ENCODE data around the gene FAM241B. TPM values are rescaled to one million over a fixed set of nuclear protein-coding genes. Genes with fewer than 3 reads are reported as not detected.
A peak's percentile ranks its signal among the peaks of the same experiment; 100 is the strongest.

The FAM241B gene
- total RNA-seq, 2 donors from 2014 or later = 3.7 to 6.7 TPM

DNA sequence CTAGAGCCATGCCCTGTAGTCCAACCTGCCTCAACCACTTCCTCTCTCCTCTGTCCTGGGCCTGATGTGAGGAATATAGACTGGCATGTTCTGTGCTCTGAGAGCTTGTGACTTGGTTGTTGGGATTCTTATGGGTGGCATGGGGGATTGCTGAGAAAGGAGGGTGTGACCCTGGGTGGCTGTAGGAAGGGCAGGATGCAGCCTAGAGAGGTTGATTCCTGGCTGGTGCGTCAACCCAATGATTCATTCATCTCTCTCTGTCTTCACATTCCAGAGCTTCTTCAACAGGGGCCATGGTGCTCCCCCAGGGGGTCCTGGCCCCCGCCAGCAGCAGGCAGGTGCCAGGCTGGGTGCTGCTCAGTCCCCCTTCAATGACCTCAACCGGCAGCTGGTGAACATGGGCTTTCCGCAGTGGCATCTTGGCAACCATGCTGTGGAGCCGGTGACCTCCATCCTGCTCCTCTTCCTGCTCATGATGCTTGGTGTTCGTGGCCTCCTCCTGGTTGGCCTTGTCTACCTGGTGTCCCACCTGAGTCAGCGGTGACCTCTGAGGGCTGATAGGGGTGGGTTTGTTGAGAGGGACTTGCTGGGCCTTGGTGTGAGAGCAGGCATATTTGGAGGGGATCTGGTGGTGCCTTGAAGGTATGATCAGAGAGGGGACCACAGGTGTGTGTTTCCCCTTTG is 2.6 kb downstream of the FAM241B start:
- DNase-seq (no peak), ATAC-seq (no peak)
- intact Hi-C loops (cut with DNase I) = loop anchor here in 1 of 2 donors (10.0 kb wide), 1 partner anchor 198 kb away; no protein-coding TSS in a partner anchor

DNA sequence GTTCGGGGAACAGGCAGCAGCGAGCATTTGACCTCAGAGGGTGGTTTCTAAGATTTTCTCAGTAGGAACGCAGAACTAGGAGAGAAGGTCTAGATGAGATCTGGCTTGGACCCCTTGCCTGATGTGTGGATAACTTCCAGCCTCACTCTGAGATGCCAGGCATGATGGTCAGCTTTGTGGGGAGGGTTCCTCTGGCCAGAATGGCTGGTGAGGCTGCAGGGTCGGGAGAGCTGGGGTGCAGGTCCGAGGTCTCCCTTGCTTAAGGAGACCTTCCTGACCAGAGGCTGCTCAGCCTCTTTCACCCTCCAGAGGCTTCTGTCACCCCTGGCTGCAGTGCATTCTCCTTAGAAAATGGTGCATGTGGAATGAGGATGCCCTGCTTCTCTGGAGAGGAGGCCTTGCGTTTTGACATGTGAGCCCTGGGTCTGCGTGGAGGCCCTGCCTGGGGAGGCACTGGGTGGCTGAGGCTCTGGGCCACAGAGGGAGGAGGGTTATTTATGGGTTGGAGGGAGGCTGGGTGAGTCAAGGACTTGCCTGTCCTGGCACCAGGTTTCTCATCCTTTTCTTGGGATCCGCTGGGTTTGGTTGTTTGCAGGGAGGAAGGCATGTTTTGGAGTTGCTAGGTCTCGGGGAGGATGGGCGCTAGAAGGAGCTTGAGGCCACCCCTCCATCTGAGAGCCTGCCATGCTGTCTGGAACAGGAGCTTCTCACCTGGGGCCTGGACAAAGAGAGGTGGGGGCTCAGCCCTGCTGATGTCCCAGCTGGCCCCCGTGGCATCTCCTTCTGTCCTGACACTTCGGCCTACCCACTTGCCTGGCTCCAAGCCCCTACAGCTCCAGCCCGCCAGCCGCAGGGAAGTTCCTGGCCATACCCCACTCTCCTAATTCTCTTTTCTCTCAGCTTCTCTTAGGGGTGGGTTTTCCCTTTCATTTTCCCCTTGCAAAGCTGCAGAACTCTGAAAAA is 3.9 kb downstream of the FAM241B start:
- DNase-seq = no peak
- intact Hi-C loops (cut with DNase I) = loop anchor here in 1 of 2 donors (10.0 kb wide), 1 partner anchor 199 kb away; no protein-coding TSS in a partner anchor
- ATAC-seq = no peak

DNA sequence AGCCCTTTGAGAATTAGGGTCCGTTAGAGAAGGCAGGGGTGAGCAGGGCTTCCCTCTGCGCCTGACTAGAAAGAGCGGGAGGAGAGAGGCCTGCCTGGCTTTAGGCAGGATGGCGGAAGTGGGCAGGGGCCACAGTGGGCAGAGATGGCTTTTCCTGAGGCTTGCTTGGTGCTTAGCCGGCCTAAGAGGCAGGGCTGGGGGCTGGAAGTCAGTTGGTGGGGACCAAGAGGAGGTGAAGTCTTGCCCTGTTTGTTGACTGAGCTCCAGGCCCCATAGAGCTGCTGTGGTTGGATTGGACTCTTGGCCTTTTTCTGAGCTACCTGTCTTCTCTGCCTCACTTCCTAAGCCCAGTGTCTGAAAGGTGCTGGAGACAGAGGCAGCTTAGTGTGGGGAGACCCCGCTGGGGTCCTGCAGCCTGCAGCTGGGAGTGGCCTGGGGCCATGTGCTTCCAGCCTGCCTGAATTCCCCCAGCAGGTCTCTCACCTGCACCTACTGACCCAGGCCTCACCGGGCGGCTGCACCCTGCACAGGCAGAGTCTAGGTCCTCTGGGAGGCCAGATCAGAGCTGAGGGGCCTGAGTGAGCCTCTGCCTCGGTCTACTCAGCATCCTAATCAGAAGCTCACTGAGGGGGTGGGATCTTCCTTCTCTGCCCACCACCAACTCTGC is 4.8 kb downstream of the FAM241B start:
- DNase-seq = no peak
- ATAC-seq = no peak
- intact Hi-C loops (cut with DNase I) = loop anchor here in 1 of 2 donors (5.0 to 10.0 kb wide), 2 partner anchors 118 to 200 kb away; no protein-coding TSS in a partner anchor

DNA sequence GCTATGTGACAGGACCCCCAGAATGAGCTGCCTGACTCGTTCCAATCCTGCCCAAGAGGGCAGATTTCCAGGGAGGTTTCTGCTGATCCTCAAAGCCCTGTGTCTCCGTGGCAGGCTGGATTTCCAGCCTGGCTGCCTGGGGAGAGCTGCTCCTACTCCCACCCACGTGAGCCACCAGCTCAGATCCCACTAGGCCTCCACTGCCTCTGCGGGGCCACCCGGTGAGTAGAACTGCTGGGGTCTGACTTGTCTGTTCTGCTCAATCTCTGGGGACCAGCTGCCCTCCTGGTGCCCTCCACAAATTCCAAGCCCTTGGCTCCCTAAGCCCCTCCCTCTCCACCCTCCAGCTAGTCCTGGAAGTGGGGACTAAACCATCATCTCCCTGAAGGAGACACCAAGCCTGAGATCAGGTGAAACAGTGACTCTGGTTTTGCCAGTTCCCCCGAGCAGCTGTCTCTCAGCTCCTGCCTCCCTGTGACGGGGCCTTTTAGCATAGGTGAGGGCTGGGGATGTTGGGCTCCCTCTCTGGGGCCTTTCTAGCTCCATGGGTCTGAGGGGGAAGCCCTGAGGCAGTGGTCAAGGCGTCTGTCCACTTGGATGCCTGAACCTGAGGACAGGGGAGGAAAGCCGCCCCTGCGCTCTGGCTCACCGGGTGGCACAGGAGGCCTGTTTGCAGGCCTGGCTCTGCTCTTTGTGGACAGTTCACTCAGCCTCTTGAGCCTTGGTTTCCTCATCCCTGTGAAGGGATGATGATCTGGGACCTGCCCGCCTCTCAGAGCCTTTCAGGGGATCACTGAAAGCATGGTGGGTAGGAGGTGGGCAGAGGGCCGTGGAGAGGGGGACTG is 5.6 kb downstream of the FAM241B start:
- DNase-seq (no peak), ATAC-seq (no peak)
- intact Hi-C loops (cut with DNase I) = loop anchor here in 1 of 2 donors (5.0 to 10.0 kb wide), 2 partner anchors 118 to 201 kb away; no protein-coding TSS in a partner anchor

DNA sequence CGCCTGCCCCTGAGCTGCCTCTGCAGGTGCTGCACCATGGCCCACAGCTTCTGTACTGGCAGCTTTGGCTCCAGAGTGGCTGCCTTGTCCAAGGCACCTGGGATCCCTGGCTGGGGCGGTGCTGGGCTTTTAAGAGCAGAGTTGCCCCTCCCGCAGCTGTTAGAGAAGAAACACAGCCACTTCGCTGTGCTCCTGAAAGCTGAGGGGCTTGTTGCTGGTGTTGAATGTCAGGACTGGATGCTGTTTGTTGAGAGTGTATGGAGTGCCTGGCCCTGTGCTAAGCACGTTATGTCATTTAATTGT is 6.2 kb downstream of the FAM241B start:
- no peak for ATAC-seq
- intact Hi-C loops (cut with DNase I) = loop anchor here in 1 of 2 donors (5.0 to 10.0 kb wide), 2 partner anchors 119 to 201 kb away; no protein-coding TSS in a partner anchor
- DNase-seq = no peak

DNA sequence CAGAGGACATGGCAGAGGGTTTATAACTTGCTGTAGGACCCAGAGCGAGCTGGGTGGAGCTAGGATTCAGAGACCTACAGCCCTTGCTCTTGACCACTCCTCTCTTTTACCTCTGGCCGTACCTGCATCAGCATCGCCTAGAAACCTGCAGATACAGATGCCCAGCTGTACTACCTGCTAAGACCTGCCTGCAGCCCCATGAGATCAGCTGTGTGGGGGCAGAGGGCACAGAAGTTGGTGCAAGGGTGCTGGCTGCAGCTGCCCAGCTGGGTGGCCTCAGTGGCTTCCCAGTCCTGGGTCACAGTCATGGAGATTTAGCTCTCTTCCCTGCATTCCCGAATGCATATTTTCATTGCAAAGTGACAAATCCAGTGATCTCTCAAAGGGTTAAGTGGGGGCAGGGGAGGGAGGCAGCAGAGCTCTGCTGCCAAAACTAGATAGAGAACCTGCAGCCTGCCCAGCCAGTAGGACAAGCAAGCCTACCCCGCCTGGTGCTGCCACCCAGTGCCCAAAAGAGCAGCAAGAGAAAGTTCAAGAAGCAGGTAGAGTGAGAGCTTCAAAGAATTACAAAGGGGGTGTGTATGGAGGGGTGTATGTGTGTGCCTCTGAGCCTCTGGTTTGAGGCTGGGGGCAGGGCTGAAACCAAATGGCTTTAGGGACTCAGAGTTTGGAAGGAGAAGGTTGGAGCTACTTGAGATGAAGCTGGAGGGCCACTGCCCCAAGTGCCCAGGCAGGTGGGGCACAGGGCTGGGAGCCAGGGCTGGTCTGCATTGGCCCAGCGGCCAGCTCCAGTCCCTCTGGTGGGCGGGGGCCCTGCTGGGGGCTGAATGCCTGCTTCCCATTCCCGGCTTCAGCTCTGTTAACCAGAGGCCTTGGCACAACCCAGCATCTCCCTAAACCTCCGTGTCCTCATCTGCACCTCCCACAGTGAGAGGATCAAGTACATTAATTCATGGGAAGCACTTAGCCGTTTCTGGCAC is 6.9 kb downstream of the FAM241B start:
- ATAC-seq = peak in 1 of 2 donors; percentile 13
- intact Hi-C loops (cut with DNase I) = loop anchor here in 1 of 2 donors (5.0 to 10.0 kb wide), 2 partner anchors 120 to 202 kb away; no protein-coding TSS in a partner anchor
- no peak for DNase-seq

DNA sequence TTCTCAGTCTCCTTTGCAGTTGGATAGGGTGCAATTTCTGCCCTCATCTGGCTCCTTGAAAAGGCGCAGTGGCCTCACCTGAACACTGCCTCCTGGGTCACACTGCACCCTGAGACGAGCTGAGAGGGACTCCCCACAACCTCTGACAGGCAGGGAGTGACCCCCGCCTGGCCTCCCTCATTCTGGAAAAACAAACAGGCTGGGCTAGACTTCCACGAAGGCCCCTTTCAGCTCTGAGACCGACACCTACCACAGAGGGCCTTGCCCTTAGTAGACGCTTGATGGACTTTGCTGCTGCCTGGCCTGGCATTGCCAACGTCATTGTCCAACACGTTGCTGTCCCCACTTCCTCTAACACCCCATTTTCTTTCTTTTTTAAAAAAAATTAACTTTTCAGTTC is 8.6 kb downstream of the FAM241B start:
- intact Hi-C loops (cut with DNase I) = loop anchor here (1.0 to 10.0 kb wide), 4 partner anchors 121 to 212 kb away; no protein-coding TSS in a partner anchor

DNA sequence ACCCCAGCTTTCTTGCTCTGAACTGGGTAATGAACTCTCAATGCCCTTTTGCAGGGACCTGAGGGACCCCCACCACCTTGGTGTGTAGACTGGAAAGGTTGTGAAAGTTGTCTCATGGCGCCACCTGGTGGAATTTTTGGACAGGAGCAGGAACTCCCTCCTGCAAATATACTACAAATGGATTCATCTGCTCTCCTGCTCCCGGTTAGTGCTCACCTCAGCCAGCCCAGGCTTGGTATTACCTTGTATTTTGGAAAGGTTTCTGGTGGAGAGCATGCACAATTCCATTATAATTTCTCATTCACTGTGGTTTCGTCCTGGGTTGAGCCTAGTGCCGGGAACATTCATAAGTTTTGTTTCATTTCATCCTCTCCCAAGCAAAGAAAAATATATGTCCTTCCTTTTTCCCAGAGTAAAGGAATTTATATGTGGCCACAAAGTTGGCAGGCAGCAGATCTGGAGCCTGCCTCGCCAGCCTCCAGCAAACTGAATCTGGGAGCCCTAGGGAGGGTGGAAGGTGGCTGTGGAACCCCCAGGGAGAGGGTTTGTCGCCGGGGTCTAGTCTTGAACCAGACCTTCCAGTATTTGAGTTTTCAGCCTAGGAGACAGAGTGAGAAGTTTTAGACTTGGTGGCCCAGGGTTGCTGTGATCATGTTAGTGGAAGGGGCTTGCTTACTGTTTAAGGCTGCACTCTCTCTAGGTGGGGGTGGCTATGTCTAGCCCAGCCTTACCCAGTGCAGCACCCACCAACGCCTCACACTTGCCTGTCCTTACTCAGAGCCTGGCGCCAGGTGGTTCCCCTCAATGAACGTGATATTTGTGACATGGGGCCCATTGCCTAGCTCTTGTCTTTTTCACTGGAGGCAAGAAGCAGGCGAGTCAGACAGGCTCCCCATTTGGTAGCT is 9.5 kb downstream of the FAM241B start:
- intact Hi-C loops (cut with DNase I) = loop anchor here (1.0 to 10.0 kb wide), 5 partner anchors 122 to 213 kb away; partner anchors contain the start of gene COL13A1 (in 1 of the 2)
- ATAC-seq (peak in 1 of 2 donors; percentile 61), DNase-seq (peak; percentile 54)

More for the DNA sequence above, 8.6 kb downstream of the FAM241B start:
- DNase-seq (no peak), ATAC-seq (no peak)

DNA sequence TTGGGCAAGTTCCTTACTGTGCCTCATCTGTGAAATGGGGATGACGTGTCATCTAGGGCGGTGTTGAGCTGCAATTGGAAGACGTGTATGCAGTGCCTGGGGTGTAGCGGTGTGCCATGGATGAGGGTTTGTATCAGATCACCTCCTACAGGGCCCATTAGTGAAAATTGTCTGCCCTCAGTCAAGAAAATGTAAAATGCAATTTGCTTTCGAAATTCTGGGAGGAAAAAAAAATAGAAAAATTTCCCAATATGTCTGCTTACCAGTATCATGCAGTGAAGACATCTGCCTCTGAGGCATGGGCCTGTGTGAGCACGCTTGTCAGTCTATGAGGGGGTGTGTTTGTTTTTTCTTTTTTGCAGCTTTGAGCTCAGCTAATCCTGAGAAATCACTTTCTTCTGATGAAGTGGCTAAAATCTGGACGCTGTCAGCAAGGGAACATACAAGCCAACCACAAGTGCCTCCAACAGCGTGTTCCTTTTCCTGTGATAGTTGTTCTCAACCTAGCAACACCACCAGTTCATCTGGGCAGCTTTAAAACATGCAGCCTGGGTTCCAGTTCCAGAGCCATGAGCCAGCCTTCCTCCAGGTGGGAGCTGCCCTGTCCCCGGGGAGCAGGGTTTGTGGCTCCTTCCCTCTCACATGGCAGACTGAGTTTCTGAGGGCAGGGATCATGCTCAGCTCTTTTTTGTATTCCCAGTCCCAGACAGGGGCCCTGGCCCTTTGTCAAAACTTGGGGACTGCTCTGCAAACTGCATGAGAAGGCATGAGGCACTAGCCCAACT is 10.3 kb downstream of the FAM241B start:
- intact Hi-C loops (cut with DNase I) = loop anchor here in 1 of 2 donors (10.0 kb wide), 1 partner anchor 164 kb away; the partner anchor contains the start of gene COL13A1
- DNase-seq (no peak), ATAC-seq (no peak)

DNA sequence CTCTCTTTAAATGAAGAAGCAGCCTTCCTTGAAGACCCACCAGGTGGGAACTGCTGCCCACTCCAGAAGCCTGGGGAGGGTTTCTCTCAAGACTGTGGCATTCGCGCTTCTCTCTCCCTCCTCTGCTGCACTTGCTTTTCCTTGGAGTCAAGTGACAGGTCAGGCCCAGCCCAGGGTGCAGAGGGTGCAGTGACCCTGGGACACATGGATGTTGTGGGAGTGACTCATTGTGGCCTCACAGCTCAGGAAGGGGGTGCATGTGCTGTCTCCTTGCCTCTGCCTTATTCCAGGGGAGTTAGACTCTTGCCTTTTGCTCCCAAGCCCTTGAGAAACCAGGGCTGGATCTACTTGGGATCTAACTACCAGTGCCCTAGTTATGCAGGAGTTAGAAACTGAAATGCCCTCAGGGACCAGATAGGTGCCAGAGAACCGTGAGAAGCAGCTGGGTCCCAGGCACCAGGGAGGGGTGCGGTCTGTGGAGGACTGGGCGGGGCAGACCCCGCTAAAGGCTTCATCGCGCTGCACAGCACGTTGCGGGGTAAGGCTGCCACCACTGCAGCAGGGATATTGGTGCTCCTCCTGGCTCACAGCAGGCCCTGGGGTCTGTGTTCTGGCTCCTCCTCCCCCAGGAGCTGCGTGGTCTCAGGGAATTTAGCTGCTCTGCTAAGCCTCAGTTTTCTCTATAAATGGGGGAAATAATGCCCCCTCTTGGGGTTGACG is 11.4 kb downstream of the FAM241B start:
- intact Hi-C loops (cut with DNase I) = loop anchor here in 1 of 2 donors (10.0 kb wide), 1 partner anchor 163 kb away; the partner anchor contains the start of gene COL13A1

DNA sequence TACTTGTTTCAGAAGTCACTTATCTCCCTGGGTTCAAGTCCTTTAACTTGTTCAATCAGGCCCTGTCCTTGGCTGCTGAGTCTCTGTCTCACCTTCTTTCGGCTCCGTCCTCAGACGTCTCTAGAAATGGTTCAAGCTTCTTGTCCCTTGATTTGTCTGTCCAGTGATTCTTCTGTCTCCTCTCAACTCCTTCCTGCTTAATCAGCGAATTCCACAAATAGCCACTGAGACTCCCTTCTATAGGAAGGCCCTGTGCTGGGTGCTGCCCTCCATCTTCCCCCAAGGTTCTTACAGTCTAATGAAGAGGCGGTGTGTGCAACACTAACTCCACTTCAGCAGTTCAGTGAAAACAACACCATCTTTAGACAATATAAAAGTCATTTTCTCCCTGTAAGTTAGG is 12.7 kb downstream of the FAM241B start:
- DNase-seq (no peak), ATAC-seq (no peak)
- intact Hi-C loops (cut with DNase I) = loop anchor here in 1 of 2 donors (10.0 kb wide), 1 partner anchor 162 kb away; the partner anchor contains the start of gene COL13A1

More for the DNA sequence above, 11.4 kb downstream of the FAM241B start:
- DNase-seq = no peak
- no peak for ATAC-seq

DNA sequence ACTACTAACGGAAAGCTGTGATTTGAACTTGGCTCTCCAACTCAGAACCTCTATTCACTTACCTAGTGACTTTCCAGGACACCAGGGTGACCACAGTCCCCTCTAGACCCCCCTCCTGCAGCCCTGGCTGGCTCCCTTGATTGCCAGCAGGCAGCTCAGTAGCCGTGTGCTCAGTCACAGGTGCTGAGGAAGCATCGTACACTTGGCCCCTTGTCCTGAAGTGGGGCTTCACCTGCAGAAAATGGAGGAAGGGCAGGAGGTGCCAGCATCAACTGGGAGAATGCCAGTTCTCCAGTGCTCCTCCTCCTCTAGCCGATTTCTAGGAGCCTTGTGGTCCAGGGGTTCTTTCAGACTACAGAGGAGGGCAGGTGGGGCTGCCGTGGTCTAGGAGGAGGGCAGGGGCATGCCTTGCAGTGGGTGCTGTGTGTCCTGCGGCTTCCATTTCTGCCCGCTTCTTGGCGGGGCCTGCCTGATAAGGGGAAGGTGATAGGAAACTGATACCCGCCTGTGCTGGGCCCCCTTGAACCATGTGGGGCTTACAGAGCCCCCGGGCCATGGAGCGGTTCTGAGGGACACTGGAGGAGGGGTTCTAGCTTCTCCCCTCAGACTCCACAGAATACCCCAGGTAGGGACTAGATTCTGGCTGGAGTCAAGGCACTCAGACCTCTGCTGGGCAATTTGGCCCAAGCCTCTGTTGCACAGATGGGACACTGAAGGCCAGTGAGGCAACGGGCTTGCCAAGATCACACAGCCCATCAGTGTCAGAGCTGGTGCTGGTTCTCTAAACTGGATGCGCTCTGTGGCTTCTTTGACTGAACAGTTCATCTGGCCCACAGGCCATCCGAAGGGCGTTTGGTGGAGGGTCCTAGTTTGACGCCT is 14.0 kb downstream of the FAM241B start:
- intact Hi-C loops (cut with DNase I) = loop anchor here (2.0 to 10.0 kb wide), 3 partner anchors 73 to 271 kb away; partner anchors contain the start of gene COL13A1 (in 1 of the 2)
- peak in 1 of 2 donors; percentile 9 for ATAC-seq

DNA sequence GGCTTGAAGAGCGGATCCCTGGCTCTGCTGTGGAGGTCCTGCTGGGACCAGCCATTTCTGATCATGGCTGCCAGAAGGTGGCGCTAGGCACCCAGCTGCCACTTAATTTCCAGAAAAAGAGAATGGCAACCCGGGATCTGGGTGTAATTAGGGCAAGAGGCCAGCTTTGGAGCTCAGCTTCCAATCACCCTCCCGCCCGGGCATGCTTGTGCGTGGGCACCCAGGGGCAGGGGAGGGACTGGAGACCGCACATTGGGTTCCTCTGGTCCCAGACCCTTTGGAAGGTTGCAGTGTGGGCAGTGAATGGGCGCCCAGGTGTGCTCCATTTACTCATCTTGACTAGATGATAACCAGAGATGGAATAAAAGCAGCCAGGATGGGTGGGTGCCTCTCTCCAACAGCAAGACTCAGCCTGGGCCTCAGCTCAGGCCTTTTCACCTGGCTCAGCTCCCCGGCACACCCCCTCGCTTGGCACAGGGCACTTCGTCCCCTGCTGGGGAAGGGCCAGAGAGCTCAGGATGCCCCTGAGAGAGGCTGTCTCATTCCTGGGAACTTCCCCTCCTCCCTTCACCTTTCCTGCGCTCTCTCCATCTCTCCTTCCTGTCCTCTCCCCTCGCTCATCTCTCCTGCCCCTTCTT is 14.7 kb downstream of the FAM241B start:
- intact Hi-C loops (cut with DNase I) = loop anchor here (2.0 to 10.0 kb wide), 6 partner anchors 68 to 273 kb away; partner anchors contain the start of gene COL13A1 (in 1 of the 2)
- DNase-seq = peak; percentile 59
- ATAC-seq = peak; percentile 57 to 69

More for the DNA sequence above, 14.0 kb downstream of the FAM241B start:
- DNase-seq = no peak

All from left cardiac atrium (tissue), 4 donors.